Stimulated activated CD4-positive, alpha-beta T cell treated with anti-CD3 and anti-CD28 coated beads, Interleukin-1b, Interleukin-23, amount 100 ng/mL, for 4 hours (primary cell): ENCODE measurements around the gene TLE4.

Experiments used
- DNase-seq, 2 donors: peaks; one replicate each; pipeline ENCODE4 v3.0.0-alpha.2; 2020; ENCODE audit warnings: low read depth in 2 of 2

The TLE4 gene

DNA sequence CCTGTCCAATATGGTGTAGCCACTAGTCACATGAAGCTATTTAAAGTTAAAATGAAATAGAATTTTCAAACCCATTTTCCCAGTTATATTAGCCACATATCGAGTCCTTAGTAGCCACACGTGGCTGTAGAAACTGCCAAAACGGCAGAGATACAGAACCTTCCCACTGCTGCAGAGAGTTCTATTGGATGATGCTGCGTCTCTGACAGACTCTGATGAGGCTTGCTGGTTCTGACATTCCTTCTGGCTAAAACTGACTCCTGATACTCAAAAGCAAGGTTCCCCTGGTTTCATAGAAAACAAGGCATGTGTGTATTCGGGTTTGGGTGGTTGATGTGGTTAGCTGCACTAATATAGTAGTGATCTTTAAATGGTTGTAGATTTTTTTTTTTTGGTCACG, 91.5 kb downstream of the TLE4 start:
- no peak for DNase-seq

DNA sequence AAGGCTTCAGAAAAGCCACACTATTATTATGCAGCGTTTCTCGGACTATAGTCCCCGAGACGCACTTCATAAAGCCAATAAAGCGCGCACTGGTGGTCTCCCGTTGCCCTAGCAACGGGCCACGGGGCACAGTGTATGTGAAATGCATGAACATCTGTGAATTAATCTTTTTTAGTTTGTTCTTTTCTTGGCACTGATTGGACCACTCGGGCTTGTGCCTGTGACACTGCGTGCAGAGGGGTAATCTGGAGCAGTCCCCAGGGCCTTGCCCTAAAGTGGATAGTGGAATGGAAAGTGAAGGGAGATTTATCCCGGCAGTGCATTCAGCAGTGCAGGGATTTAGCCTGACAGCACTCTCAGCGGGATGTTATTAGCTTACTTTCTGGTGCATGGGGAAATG, 92.1 kb downstream of the TLE4 start:
- DNase-seq, result no peak

DNA sequence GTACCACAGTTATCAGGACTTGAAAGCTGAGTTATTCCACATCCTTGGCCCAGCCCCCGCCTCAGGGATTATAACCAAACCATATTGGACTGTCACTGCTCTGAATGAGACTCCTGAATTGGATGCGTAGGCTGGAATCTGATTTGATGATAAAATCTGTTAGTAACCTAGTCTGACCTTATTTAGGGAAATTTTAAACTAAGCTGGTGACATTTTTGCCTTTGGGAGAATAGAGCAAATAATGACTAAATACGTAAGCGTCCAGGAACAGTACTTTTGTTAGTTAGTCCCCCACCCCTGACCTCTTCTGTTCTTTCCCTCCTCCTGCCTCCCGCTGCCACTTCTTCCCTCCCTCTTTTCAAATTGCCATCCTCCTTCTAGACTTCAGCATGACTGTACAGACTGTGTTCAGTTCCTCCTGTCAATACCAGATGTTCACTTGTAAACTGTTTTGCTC, 92.6 kb downstream of the TLE4 start:
- no peak for DNase-seq

DNA sequence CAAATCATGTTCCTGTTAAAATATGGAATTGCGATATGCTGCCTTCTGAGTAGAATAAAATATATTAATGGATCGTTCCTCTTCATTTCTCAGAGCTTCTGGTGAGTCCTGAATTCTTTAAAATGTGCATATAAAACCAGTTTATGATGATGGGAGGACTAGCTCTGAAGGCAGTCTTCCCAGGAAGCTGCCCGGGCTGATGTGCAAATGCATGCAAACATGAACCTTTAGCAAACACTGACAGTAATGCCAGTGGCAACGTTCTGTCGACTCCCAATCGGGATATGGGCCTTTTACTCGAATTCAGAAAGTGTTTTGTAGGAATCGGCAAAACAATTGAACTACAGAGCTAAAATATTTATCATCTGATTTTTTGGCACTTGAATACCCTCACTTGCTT, 93.6 kb downstream of the TLE4 start:
- no peak for DNase-seq

DNA sequence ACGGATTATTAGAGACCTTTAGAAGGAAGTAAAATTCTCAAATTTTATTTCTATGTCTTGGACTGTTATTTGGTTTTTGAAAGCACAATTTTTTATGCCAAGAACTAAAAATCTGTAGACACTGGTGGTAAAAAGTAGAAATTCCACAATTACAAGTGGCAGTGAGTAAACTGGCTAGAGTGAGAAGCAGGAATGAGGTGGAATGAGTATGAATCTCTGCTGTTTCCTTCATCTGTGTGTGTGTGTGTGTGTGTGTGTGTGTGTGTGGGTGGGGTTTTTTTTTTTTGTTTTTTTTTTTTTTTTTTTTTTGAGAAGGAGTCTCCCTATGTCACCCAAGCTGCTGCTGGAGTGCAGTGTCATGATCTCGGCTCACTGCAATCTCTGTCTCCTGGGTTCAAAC, 94.2 kb downstream of the TLE4 start:
- DNase-seq, result no peak

DNA sequence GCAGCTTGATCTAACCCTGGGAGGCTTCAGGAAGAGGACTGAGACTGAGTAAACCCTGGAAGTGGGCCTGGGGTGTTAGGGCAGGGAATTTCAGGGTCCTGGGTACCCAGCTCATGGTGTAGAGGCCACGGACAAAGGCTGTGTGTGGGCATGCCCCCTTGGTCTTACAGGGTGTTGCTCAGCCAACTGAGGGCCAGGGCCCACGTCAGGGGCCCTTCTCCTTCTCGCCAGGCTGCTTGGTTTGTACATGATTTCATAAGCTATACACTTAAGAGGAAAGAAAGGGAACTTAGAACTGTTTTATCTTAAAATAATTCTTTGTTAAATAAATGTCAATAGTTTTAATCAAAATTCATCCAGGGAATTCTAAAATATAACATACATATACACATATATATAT, 95.4 kb downstream of the TLE4 start:
- DNase-seq, result no peak

DNA sequence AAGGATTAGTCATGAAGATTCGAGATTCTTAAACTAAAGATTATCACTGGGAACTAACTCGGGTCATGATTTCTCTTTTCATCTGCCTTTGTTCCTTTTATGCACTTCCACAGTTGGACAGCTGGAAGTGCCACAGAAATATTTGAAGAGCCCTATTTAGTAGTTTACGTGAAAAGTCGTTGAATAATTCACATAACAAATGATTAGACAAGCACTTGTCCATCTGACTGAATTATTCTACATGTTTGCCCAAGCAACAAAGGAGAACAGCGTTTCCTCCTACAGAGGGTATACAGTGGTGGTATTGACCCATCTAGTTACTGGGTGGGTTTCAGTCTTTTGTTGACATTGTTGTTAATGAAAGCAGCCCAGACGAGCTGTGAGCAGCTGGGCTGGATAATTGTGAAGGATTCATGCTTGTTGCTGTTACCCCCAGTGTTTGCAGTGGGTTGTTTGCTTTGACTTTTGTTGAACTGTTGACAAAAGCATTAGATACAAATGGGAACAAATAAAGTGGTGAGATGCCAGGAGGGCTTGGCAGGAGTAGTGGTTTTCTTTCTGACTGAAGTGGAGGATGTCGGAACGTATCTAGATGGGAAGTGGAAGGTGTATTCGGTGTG, 96.2 kb downstream of the TLE4 start:
- no peak for DNase-seq

DNA sequence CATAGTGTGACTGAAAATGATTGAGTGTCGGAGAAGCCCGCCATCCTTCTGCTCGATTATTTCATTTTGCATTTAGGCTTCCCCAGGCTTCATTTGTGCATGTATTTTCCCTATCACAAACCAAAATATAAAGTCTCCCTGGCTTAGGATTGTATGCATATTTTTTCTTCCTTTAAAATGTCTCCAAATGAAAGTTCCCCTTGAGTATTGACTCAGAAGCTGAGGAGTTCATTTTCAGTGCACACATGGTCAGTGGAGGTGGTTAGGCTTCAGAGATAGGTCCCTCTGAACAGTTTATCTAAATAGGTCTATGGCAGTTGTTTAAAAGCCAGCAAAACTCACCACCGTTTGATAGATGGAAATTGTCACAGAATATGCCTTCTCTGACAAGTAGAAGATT, 97.2 kb downstream of the TLE4 start:
- DNase-seq, result no peak

DNA sequence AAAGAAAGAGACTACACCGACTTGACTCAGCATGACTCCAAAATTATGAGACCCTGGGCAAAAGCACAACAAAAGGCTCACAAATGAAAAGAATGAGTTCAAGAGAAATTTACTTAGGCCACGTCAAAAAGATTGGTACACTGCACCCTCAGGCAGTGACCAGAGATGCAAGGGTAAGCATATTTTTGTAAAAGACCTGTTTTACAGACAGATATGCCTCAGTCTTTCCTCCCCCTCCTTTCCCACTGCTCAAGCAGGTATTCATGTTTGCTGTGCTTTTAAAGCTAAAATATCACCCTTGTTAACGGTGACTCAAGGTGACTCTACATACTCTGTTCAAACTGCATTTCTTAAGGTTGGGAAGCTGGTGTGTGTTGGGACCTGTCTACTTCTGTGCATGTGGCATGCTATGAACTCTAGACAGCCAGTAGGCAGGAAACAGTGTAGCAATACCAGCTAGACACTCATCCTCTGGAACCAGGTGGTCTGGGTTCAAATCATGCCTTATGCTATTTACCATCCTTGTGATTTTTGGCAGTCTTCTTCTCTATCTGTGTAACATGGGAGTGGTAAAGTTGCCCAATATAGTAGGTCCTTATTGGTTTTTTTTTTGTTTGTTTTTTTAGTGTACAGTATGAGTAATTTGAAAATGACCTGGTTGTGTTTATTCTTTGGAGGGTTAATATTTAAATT, 98.7 kb downstream of the TLE4 start:
- no peak for DNase-seq

DNA sequence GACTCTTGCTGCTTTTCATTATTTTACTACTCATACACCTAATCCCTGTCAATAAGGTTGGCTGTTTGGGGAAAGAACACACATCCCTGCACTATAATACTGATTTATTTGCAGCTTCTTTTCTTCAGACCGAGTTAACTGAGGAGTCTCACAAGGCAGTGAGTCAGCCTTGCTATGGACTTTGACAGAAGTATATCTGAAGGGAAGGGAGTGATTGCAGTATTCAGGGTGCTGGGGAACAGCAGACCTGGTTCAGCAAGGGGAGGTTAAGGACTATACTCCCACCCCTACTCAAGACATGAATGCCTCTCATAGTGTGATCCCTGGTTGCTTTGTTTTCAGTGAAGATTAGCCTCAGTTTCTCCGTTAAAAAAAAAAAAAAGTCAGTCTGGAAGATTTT, 99.8 kb downstream of the TLE4 start:
- DNase-seq, result no peak

DNA sequence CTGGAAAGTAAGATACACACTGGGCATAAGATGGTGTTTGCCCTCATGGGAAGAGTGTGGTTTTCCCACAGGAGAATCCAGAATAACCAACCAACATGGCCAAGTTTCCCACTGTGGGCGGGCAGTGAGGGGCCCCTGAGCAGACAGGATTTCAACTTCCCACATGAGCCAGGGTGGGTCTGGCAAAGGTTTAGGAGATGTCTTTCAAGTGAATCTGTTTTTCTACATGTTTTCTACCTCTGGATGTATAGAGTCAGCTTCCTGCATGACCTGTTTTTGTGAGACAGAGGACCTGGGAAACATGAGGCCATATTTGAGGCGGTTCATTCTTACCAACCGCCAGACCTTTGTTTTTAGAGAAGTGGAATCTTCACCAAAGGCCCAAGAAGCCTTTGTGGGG, 100.5 kb downstream of the TLE4 start:
- DNase-seq, result no peak

DNA sequence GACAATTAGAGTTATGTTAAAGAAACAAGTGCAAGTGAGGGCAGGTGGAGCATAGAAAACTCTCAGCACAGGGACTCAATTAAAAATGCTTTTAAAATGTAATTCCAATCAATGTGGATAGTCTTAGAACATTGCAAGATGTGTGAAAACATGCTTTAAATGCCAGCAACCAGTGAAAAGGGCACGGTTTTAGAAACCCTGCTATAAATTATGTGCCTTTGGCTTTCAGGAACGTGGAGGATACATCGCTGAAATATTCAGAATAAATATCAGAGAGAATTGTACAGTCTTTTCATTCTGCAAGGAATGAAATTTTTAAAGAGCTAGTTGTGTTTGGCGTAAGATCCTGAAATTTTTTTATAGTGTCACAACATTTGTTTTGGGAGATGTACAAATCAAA, 101.1 kb downstream of the TLE4 start:
- no peak for DNase-seq

DNA sequence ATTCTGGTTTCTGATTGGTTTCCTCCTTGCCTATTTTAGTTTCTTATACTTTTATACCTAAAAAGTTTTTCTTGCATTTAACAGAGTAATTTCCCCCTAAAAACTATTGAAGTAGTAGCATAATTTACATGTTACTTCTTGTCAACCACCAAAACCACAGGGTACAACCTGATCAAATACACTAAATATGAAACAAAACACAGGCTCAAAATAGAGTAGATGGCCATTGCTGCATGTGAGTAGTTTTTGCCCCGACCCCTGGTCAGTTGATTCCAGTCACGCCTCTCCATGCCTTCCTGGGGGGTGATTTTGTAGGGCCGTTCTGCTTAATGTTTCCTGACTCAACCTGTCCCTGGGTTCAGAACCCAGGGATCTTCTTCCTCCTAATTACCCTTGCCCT, 101.8 kb downstream of the TLE4 start:
- DNase-seq, result no peak

DNA sequence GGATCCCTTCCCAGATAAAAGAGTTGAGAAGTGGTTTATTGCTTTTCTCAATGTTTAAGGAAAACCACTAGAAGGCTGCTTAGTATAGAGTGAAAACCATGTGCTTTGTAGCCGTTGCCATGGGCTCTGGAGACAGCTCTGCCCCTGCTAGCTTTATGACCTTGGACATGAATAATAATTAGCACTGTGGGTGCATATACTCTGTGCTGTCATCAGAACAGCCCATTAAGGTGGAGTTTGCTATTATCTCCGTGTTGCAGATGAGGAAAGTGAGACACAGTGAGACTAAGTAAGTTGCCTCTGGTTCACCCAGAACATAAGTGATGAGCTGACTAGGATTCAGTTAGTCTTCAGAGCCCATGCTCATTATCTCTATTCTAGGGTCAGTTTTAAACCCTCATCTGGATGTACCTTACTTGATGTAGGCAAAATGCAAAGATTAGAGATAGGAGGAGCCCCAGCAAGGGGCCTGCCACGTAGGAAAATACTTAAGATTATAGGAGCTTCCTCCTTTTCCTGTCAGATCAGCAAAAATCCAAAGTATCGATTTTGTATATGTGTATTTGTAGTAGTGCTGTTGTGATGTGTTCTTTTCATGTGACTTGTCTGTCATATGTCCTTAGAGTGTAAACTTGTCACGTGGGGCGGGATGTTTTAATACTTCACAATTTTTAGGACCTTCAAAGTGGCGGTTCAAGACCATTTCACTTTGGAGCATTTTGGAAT, 102.5 kb downstream of the TLE4 start:
- no peak for DNase-seq

DNA sequence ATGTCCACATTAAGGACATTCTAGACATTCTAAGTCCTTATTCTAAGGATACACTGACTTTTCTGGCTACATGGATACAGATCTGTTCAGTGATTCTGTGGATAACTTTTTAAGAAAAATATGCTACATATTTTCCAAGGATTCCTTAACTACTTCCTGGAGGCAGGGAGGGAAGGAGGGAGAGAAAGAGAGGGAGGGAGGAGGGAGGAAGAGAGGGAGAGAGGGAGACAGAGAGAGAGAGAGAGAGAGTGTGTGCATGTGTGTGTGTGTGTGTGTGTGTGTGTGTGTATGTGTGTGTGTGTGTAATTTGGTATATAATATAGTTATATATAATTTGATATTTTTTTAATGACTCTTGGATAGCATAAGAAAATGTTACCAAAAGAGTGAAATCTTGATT, 109.8 kb downstream of the TLE4 start:
- DNase-seq, result no peak

DNA sequence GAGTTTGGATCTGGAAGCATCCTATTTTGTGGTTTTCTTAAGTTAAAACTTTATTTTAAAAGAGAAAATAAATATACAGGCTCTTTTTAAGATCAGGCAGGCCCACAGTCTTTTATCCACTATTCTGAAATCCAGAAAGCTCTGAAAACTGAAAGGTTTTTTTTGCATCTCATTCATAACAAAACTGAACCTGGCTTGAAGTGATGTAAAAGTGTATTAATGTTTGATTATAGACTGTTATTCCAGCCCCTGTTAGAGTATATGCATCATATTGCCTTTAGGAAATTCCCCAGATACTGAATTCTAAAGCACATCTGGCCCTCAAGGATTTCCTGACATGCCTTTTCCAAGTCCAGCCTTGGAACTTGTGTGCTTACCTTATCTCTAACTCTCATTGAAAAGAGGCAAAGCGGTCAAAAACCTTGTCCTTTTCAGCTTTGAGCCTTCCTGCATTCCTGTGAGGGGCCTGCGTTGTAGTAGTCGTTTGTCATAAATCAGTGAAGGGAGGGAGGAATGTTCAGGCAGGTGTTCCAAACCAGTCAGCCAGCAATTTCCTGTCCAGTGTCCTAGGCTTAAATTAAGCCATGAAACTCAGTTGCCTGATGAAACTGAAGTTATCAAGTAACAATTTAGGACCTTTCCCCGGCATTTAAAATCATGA, 110.4 kb downstream of the TLE4 start:
- DNase-seq, result no peak

DNA sequence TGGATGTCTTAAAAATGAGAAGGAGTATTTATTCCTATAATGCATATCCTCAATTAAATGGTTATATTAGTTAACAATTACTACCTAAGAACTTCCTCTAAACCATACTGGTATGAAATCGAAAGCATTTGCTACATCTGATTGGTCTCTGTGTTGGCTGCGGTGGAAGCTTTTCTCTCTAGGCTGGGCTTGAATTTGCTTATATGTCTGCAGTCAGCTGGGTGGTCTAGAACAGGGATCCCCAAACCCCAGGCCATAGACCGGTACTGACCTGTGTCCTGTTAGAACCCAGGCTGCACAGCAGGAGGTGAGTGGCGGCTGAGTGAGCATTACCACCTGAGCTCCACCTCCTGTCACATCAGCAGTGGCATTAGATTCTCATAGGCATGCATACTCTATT, 112.3 kb downstream of the TLE4 start:
- no peak for DNase-seq

DNA sequence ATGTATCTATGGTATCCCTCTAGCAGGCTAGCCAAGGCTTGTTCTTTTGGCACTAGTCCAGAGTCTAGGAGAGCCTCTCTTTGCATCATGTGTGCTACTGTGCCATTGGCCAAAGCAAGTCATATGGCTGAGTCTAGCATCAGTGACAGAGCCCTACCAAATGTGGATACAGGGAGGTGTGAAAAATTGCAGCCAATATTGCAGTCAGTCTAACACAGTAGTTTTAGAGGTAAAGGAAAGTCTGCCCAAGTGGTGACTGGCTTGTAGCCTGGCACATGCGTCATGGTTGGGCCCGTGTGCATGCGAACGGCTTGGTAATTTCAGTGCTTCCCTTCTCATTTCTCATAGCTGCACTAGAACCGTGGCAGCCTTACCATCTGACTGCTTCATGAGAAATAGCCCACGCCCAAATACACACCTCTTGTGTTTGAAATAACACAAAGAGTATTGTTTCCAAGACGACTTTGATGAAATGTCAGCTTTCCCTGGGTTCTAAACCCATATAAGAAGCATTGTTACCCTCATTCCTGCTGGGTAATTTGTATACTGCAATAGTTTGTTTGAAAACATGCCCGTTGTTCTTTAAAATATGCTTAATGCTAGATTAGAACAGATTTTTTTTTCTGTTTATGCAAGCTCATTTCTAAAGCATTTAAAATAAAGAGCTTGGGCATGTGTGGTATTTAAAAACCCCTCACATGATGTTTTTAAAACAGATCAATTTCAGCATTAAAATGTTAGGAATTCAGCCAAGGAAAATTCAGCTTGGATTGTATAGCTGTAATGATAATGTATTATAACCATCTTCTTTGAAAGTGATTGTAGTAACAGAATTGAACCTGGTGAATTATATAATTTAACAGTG, 113.2 kb downstream of the TLE4 start:
- DNase-seq, result no peak

DNA sequence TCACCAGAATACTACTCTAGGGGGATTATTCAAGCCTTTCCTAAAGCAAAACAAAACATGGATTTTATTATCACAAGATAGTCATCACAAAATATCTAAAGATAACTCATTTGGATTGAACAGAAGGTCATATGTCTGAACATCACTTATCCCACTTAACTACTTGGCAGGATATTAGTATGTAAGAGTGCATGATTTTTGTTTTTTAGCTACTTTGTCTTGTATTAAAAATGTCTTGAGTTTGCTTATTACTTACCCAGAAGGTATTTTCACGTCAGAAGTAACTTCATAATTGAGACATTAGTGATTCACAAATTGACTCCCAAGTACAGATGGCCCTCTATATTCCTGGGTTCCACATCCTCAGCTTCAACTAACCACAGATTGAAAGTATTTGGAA, 113.8 kb downstream of the TLE4 start:
- DNase-seq, result no peak

DNA sequence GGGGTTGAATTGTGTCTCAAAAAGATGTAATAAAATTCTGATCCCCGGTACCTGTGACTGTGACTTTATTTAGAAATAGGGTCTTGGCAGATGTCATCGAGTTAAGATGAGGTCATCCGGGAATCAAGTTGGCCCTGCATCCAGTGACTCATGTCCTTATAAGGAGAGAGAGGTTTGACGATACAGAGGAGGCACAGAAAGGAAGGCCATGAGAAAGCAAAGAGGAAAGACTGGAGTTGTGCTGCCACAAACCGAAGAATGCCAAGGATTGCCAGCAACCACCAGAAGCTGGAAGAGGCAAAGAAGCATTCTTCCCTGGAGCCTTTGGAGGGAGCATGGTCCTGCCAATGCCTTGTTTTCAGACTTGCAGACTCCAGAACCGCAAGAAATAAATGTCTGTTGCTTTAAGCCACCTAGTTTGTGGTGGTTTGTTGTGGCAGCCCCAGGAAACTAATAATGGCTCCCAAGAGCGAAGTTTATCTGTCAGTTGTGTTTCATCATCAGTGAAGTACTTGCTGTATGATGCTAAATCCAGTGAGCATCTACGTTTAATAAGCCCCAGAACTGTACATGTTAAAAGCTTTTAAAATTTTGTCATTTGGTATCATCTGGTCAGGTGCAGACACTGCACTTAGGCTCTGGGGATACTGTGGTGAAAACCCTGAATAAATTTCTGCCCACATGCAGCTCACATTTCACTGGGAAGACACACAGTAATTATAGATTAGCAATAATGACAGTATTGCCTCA, 114.8 kb downstream of the TLE4 start:
- DNase-seq, result no peak

DNA sequence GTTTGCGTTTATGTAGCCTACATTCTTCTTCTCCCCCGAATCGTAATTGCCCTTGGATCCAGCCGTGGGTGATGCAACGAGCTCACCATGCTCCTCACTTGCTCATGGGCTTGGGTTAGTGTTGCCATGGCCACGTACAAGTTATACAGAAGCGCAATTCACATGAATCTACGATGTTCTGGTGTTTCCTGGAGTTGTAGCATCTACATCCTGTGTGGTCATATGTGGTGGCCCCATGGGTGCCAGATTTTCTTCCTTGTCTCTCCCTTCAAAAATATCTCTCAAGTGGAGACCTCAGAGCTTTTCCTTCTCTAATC, 115.3 kb downstream of the TLE4 start:
- DNase-seq, result no peak
